LNCaP clone FGC (cell line): ENCODE measurements around the gene NFXL1.

Experiments used
- DNase-seq: peaks from one replicate; pipeline ENCODE4 v3.0.0-alpha.2; 2011; ENCODE audit warnings: low read depth
- H3K4me3 ChIP-seq: 2 replicates; pipeline ENCODE4 v1.5.1; 2011; ENCODE audit warnings: mild to moderate bottlenecking, low read depth, low read length, control low read depth
- TF ChIP-seq, protein P1 (sequence below): IDR thresholded peaks from 2 replicates; pipeline ENCODE4 v1.5.1; 2012; ENCODE audit warnings: mild to moderate bottlenecking; ENCODE audit not compliant: control insufficient read depth, insufficient read depth; ENCODE audit errors: extremely low read depth

The NFXL1 gene

DNA sequence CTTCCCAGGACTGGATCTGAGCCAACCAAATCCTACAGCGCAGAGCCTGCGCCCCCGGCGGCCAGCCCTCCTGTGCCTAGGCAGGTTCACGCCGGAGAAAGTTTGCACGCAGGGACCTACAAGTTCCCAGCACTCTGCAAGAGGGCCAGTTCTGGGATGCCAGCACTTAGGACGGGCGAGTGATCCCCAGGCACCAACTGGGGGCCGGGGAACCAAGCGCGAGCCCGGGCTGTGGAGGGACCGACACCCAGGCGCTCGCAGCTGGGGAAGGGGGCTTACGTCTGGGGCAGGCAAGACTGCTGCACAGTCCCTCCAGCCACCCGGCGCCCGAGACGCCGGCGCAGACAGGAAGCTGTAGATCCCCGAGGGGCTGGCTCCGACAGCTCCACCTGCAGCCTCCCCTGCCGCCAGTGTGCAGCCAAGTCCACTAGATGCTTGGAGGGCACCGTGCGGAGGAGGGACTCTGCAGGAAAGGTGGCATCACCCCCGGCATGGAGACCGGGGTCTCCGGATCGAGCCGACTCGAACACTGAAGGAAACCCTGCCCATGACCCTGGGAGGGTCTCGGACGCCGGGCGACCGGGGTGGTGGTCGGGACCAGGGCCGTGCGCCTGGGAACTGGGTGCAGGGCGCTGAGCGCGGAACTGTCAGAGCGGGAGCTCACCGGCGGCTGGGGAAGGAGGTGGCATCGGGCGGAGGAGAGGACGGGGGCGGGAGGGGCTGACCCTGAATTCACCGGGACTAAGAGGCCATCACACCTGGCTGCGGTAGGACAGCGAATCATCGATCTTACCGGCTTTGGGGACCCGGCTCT, 77.1 kb downstream of the NFXL1 start:
- peak overlapping the region; percentile 48 for H3K4me3 ChIP-seq
- DNase-seq, result no peak
- TF ChIP-seq, protein P1, sequence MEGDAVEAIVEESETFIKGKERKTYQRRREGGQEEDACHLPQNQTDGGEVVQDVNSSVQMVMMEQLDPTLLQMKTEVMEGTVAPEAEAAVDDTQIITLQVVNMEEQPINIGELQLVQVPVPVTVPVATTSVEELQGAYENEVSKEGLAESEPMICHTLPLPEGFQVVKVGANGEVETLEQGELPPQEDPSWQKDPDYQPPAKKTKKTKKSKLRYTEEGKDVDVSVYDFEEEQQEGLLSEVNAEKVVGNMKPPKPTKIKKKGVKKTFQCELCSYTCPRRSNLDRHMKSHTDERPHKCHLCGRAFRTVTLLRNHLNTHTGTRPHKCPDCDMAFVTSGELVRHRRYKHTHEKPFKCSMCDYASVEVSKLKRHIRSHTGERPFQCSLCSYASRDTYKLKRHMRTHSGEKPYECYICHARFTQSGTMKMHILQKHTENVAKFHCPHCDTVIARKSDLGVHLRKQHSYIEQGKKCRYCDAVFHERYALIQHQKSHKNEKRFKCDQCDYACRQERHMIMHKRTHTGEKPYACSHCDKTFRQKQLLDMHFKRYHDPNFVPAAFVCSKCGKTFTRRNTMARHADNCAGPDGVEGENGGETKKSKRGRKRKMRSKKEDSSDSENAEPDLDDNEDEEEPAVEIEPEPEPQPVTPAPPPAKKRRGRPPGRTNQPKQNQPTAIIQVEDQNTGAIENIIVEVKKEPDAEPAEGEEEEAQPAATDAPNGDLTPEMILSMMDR, result no peak

DNA sequence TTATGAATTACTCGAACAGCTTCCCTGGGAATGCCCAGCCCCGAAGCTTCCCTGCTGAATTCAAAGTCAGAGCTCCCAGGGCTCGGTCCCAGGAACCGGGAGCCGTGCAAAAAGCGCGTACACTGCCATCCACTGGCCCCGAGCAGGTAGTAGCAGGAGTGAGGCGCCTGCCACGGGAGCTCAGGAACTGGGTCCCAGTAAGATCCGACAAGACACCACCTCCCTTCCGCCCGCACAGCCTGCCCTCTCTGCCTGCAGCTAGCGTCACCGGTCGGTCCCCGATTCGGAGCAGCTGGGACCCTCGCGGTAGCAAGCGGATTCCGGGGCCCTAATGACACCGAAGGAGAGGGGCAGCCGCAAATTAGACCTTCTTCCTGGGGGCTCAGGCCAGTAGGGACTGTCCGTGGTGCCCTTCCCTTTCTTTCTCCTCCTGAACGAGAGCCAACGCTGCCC, 77.7 kb downstream of the NFXL1 start:
- TF ChIP-seq, protein P1, result peak; percentile 95
- DNase-seq, result peak; percentile 55
- peak overlapping the region; percentile 48 for H3K4me3 ChIP-seq

DNA sequence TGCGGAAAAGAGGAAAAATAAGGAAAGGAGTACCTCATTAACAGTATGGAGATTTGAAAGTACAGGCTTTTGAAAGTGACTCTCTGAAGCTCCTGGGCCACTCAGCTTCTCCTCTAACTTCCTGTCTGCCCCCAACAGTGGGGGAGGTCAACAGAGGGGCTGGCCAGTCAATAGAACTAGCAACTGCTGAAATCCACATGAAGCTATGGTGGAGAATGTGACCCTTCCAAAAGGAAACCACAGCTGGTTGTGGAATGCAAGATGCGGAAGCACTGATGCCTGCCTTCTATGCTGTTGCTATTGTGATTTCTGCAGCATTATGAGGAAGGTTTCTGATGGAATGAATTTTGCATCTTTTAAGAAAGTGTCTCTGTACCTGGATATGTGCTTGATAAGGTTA, 78.9 kb downstream of the NFXL1 start:
- no peak overlapping the region for H3K4me3 ChIP-seq
- TF ChIP-seq, protein P1, result no peak
- DNase-seq, result no peak

DNA sequence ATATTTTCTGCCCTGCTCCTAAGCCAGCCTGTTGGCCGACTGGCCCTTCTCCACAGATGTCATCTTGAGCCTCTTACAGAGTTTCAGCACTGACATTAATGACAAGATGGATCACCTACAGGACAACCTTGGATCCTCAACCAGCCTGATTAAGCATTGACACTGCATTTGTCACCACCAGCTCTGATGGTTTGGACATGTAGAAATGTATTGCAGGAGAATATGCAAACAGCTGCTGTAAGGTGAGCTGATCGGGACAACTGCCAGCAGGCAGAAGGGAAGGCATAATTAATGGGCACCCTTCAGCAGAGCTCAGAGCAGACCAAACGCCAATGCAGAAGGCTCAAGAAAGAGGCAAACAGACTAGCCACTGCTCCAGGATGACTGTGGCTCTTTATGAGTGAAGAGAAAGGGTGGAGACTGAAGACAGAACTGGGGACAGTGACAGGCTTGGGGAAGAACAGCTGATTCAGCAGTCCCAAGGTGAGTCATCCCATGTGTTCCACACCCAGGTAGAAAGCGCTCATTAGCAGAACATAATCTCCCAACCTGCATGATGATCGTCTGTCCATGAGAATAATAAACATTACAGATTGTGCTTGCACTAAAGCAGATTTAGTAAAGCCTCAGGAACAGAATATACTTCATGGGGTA, 83.2 kb downstream of the NFXL1 start:
- H3K4me3 ChIP-seq, result no peak overlapping the region
- TF ChIP-seq, protein P1, result no peak
- no peak for DNase-seq

DNA sequence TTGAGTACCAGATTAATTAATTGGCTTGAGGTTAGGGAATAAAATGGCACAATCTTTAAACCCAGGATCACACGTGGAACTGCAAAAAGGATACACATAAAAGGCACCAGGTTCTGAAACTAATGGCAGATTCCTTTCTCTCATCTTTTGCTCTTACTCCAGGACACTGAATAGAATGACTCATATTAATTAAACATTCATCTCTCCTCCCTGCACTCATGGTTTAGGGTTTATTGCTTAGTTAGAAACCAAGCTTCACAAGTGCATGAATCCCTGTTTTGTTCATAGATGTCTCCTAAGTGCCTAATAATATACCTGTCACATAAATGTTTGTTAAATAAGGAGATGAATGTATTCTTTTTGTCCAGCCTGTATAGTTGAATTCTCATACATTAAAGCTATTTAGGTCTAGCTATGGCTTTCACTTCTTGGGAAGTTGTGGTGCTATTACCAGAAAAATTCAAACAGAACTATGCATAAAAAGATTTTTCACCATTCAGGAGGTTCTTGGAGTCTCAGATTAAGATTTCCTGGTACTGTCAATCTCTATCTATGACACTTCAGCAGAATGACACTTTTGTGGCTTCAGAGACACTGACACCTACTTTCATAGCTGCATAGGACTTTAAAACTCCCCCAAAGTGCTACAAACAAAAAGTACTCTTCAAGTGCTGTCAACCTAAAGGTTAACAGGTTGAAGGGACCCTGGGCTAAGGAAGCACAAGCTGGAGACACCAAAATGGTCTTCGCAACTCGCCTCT, 83.9 kb downstream of the NFXL1 start:
- DNase-seq, result no peak
- TF ChIP-seq, protein P1, result no peak
- H3K4me3 ChIP-seq, result no peak overlapping the region

DNA sequence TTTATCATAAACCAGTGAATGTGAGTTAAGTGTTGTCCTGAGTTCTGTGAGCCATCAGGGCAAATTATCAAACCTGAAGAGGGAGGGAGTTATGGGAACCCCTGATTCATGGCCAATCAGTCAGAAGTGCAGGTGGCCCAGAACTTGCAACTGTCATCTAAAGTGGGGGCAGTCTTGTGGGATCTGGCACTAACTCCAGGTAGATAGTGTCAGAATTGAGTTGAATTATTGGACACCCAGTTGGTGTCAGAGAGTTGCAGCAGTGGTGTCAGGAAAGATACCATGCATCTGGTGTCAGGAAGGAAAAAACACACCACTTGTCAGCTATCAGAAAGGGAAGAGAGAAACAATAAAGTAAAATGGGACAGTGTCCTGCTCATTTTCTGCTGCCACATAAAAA, 84.9 kb downstream of the NFXL1 start:
- DNase-seq, result no peak
- no peak overlapping the region for H3K4me3 ChIP-seq
- TF ChIP-seq, protein P1, result no peak
